K562 (cell line): ENCODE results near the gene IL4I1. TPM values are rescaled to one million over a fixed set of nuclear protein-coding genes. Genes with fewer than 3 reads are reported as not detected.

Experiments
- ATAC-seq: fragments of 200-7000 bp; cut with Tn5 transposase; 3 replicates; pipeline ENCODE4 v1.9.1; 2020; ENCODE audit warnings: moderate library complexity
- BruUV-seq: library from RNA; stranded (reverse); fragments of 400-500 nt; replicated peaks from 2 replicates; lab custom pipeline; 2021; lab: Mats Ljungman, UMichigan
- CTCF ChIA-PET: fragments of 300-600 bp; formaldehyde crosslinking; extraction: SDS; loops from one replicate; lab custom pipeline; 2021; ENCODE audit warnings: low intra/inter-chr PET ratio; lab: Yijun Ruan, JAX
- POLR2A ChIA-PET: fragments of 300-600, 350-650 bp; sonication (Branson Sonifier 250); formaldehyde crosslinking; extraction: SDS; loops from one replicate; lab custom pipeline; 2021; ENCODE audit warnings: antibody characterized with exemption, inconsistent platforms; lab: Yijun Ruan, JAX
- DNase-seq, 4 experiments: peaks; one replicate each; pipeline versions ENCODE4 v3.0.0 to v3.0.0-alpha.2; 2011 to 2018; ENCODE audit warnings: low spot score in 3 of 4, mixed read lengths in 3 of 4; ENCODE audit errors: extremely low read depth in 1 of 4
- FAIRE-seq: peaks from 2 replicates; lab custom pipeline; 2011; peaks lifted over from hg19 to GRCh38; lab: Jason Lieb, UNC
- H2AFZ ChIP-seq: 2 replicates; pipeline ENCODE4 v1.6.0; 2011; ENCODE audit warnings: low read depth, low read length, control low read depth, inconsistent platforms
- H3K27ac ChIP-seq: fragments of 200-600 bp; 3 replicates; pipeline ENCODE4 v1.8.0; 2011; ENCODE audit warnings: low read depth, mild to moderate bottlenecking, control low read depth, inconsistent platforms, low read length, moderate library complexity, mixed read lengths; ENCODE audit errors: extremely low read depth
- H3K27me3 ChIP-seq, 2 experiments: fragments of 300-600 bp in 1 of 2; 2 replicates in 1 of 2; 3 replicates in 1 of 2; pipeline versions ENCODE4 v1.6.0 to v1.8.0; 2011; ENCODE audit warnings: inconsistent platforms in 2 of 2, low read length in 2 of 2, mild to moderate bottlenecking in 1 of 2, mixed read lengths in 1 of 2, moderate library complexity in 1 of 2; ENCODE audit not compliant: control insufficient read depth in 2 of 2, insufficient read depth in 2 of 2
- H3K36me3 ChIP-seq: fragments of 300-600 bp; 3 replicates; pipeline ENCODE4 v1.8.0; 2011; ENCODE audit warnings: mild to moderate bottlenecking, low read length, inconsistent platforms; ENCODE audit not compliant: control insufficient read depth, insufficient read depth
- H3K4me1 ChIP-seq, 2 experiments: fragments of 200-600 bp in 1 of 2; replicated peaks in 1 of 2; 2 replicates in 1 of 2; 3 replicates in 1 of 2; pipeline versions ENCODE4 v1.5.1 to v1.8.0; 2011; ENCODE audit warnings: inconsistent platforms in 2 of 2, low read length in 2 of 2, mild to moderate bottlenecking in 1 of 2, mixed read lengths in 1 of 2, moderate library complexity in 1 of 2; ENCODE audit not compliant: control insufficient read depth in 2 of 2, insufficient read depth in 2 of 2
- H3K4me2 ChIP-seq: 2 replicates; pipeline ENCODE4 v1.6.1; 2011; ENCODE audit warnings: low read length, control low read depth, inconsistent platforms, mixed read lengths; ENCODE audit not compliant: insufficient read depth
- H3K4me3 ChIP-seq: fragments of 200-600 bp; sonication (generic), shearing (Covaris generic); 2 replicates; pipeline ENCODE4 v1.5.1; 2016; ENCODE audit warnings: control low read depth, inconsistent platforms
- H3K79me2 ChIP-seq: fragments of 200-600 bp; 3 replicates; pipeline ENCODE4 v1.8.0; 2011; ENCODE audit warnings: low read length, inconsistent platforms; ENCODE audit not compliant: control insufficient read depth, insufficient read depth
- H3K9ac ChIP-seq, 2 experiments: 2 replicates each; pipeline versions ENCODE4 v1.6.0 to v1.6.1; 2011; ENCODE audit warnings: low read depth in 2 of 2, low read length in 2 of 2, control low read depth in 1 of 2, inconsistent platforms in 1 of 2, mild to moderate bottlenecking in 1 of 2, mixed read lengths in 1 of 2; ENCODE audit not compliant: insufficient read depth in 1 of 2
- H3K9me1 ChIP-seq: one replicate; pipeline ENCODE4 v1.6.0; 2011; ENCODE audit warnings: inconsistent platforms, mild to moderate bottlenecking, low read length, moderate library complexity; ENCODE audit not compliant: control insufficient read depth, insufficient read depth
- H3K9me3 ChIP-seq: replicated peaks from 2 replicates; pipeline ENCODE4 v1.5.1; 2011; ENCODE audit warnings: low read depth, low read length, inconsistent platforms; ENCODE audit not compliant: control insufficient read depth, insufficient read depth
- H4K20me1 ChIP-seq: replicated peaks from 2 replicates; pipeline ENCODE4 v1.6.1; 2011; ENCODE audit warnings: low read length, inconsistent platforms, mixed read lengths; ENCODE audit not compliant: control insufficient read depth, insufficient read depth
- CHD1 ChIP-seq: fragments of 200-600 bp; sonication (generic); IDR thresholded peaks from one replicate; pipeline ENCODE4 v1.6.1; 2012; ENCODE audit warnings: mild to moderate bottlenecking, moderate library complexity, low read length, inconsistent platforms
- CREBBP ChIP-seq: IDR thresholded peaks from one replicate; pipeline ENCODE4 v1.6.1; 2012; ENCODE audit warnings: low read depth, mild to moderate bottlenecking, control low read depth, inconsistent platforms, low read length
- CTCFL ChIP-seq: IDR thresholded peaks from 2 replicates; pipeline ENCODE4 v1.6.1; 2011; ENCODE audit warnings: borderline replicate concordance, low read depth, mild to moderate bottlenecking, moderate library complexity, low read length; ENCODE audit not compliant: insufficient read depth, poor library complexity, severe bottlenecking
- EHMT2 ChIP-seq: fragments of 450-650 bp; IDR thresholded peaks from 2 replicates; pipeline ENCODE4 v1.6.1; 2018; ENCODE audit warnings: antibody characterized with exemption
- IRF1 ChIP-seq: sonication (generic); formaldehyde crosslinking; IDR thresholded peaks from 2 replicates; pipeline ENCODE4 v1.8.0; 2022; ENCODE audit warnings: missing genetic modification reagents, mild to moderate bottlenecking, borderline replicate concordance
- KDM5B ChIP-seq: fragments of 200-600 bp; sonication (generic); IDR thresholded peaks from 2 replicates; pipeline ENCODE4 v1.6.1; 2012; ENCODE audit warnings: low read depth, mild to moderate bottlenecking, moderate library complexity, low read length, control low read depth, inconsistent platforms; ENCODE audit not compliant: insufficient replicate concordance
- NFE2 ChIP-seq: IDR thresholded peaks from 2 replicates; pipeline ENCODE4 v1.6.1; 2014; ENCODE audit warnings: antibody characterized with exemption, low read depth
- SAFB2 ChIP-seq: fragments of 200-400 bp; formaldehyde crosslinking; IDR thresholded peaks from 2 replicates; pipeline ENCODE4 v1.6.1; 2018; ENCODE audit warnings: borderline replicate concordance, low read length, low read depth, moderate library complexity; ENCODE audit not compliant: severe bottlenecking
- TOE1 ChIP-seq, 2 experiments: fragments of 450-650 bp in 1 of 2; sonication (generic) in 1 of 2; formaldehyde crosslinking in 1 of 2; IDR thresholded peaks; 2 replicates each; pipeline versions ENCODE4 v1.7.1 to v1.8.0; 2016 to 2022; ENCODE audit warnings: borderline replicate concordance in 2 of 2, mild to moderate bottlenecking in 2 of 2, antibody characterized with exemption in 1 of 2, inconsistent platforms in 1 of 2, low read depth in 1 of 2, missing genetic modification reagents in 1 of 2, moderate library complexity in 1 of 2
- ZBTB9 ChIP-seq: fragments of 450-650 bp; formaldehyde crosslinking; IDR thresholded peaks from 2 replicates; pipeline ENCODE4 v1.4.0; 2020; ENCODE audit warnings: mild to moderate bottlenecking, moderate library complexity
- ZNF217 ChIP-seq: sonication (generic); formaldehyde crosslinking; IDR thresholded peaks from 2 replicates; pipeline ENCODE4 v1.8.0; 2022; ENCODE audit warnings: mild to moderate bottlenecking, missing genetic modification reagents
- ZNF224 ChIP-seq: sonication (generic); formaldehyde crosslinking; IDR thresholded peaks from 2 replicates; pipeline ENCODE4 v1.8.0; 2022; ENCODE audit warnings: mild to moderate bottlenecking, missing genetic modification reagents
- ZNF316 ChIP-seq: fragments of 450-650 bp; IDR thresholded peaks from 2 replicates; pipeline ENCODE4 v1.6.1; 2016
- ZNF764 ChIP-seq: fragments of 250-450 bp; sonication (Bioruptor Pico); IDR thresholded peaks from 2 replicates; pipeline ENCODE4 v1.4.0; 2020; ENCODE audit warnings: low read depth, mild to moderate bottlenecking, moderate library complexity
- whole genome bisulfite sequencing: fragments of 100-300 bp; shearing (Covaris generic); methylation state at CpG from one replicate; pipeline ENCODE4 v1.1.6; 2016; ENCODE audit warnings: low coverage, mixed read lengths; ENCODE audit not compliant: insufficient coverage; ENCODE audit errors: missing lambda C conversion rate; 5-methylcytosine and 5-hydroxymethylcytosine counted together
- in situ Hi-C: fragments of 300-500 bp; cut with MboI; formaldehyde crosslinking; loops from 4 replicates; pipeline ENCODE4 v1.15.0; 2018; ENCODE audit warnings: inconsistent platforms, mixed read lengths
- intact Hi-C: fragments of 100-400 bp; cut with micrococcal nuclease; formaldehyde crosslinking; loops from 2 replicates; pipeline ENCODE4 v1.14.2; 2022
- polyA plus RNA-seq, 8 experiments: library from polyadenylated mRNA; depleted of rRNA in 4 of 8; stranded (reverse) in 5 of 8; unstranded in 3 of 8; fragments of >200 nt; fragmentation: Nextera tagmentation in 2 of 8; fragmentation: Illumina TruSeq in 1 of 8; extraction: Ambion mirVana in 2 of 8; extraction: Trizol in 1 of 8; gene quantifications; 2 replicates each; pipeline versions ENCODE4 v1.2.1 to v1.2.3, GENCODE V29; 2011 to 2014; ENCODE audit warnings: inconsistent platforms in 1 of 8, missing spikeins in 1 of 8
- total RNA-seq, 7 experiments: library from RNA; depleted of rRNA in 6 of 7; stranded (reverse); fragments of >200 nt in 6 of 7; fragmentation: Illumina TruSeq in 2 of 7; extraction: Trizol in 2 of 7; gene quantifications; 2 replicates each; pipeline versions ENCODE4 v1.2.1 to v1.2.3, GENCODE V29; 2011 to 2021; ENCODE audit warnings: low replicate concordance in 1 of 7

Gene IL4I1
- total and polyA plus RNA-seq, 9 of the 15 experiments (the other 6 are each of a cell fraction or from before 2014, with no cell fraction given): 0.06 to 0.95 (median 0.43) TPM; not detected in 2

GRCh38 chr19:49847731-49848696 lies 48.7 kb downstream of the IL4I1 start:
- ATAC-seq (peak; percentile 15; the same call in 1 of the 3 replicates), FAIRE-seq (peak; percentile 90), DNase-seq (peak; percentile 56 to 86 (median 65))
- intact Hi-C loops (no loop called here), in situ Hi-C loops (no loop called here)
- peak overlapping the region in 1 of 2 experiments; percentile 99; a peak in 2 of 4 replicates for H3K9ac ChIP-seq
- peak overlapping the region; percentile 100 for H3K27ac ChIP-seq
- ChIA-PET POLR2A (interaction anchor here (0.6 to 1.9 kb wide), 8 partner anchors 10 to 1956 kb away, joined by 4 to 7 read pairs (median 4); partner anchors contain the start of gene MED25), CTCF (no interaction called here)
- WGBS: 29% methylated on average over 10 of the region's 10 CpGs
- H2AFZ ChIP-seq: peak overlapping the region; percentile 82
- H3K9me3 ChIP-seq: 0 out of 2 replicates have a peak, but pooled peaks cover 6% of the 10 kb centered on the region
- H3K79me2 ChIP-seq: peaks cover 36% of the 10 kb centered on the region
- peaks cover 39 to 42% of the 10 kb centered on the region in 2 experiments for H3K4me1 ChIP-seq
- H3K36me3 ChIP-seq: peaks cover 12% of the 10 kb centered on the region
- H3K4me2 ChIP-seq: peak overlapping the region; percentile 92
- H3K4me3 ChIP-seq: no peak overlapping the region
- peaks cover 11% of the 10 kb centered on the region for H4K20me1 ChIP-seq
- no peaks in the 10 kb centered on the region for H3K27me3 ChIP-seq
- no TSS peak for BruUV-seq
- H3K9me1 ChIP-seq: peaks cover 11% of the 10 kb centered on the region
- TF ChIP-seq CHD1 (no peak), ZNF764 (no peak), IRF1 (CRISPR knock-in tag) (no peak), ZNF217 (CRISPR knock-in tag) (no peak), ZNF224 (CRISPR knock-in tag) (no peak), EHMT2 (no peak), ZBTB9 (CRISPR knock-in tag) (no peak), ZNF316 (no peak), TOE1 (IDR thresholded peaks at IDR 0.05; ENCODE audit: borderline replicate concordance) (no peak), TOE1 (CRISPR knock-in tag; IDR thresholded peaks at IDR 0.05; ENCODE audit: borderline replicate concordance, low read depth) (no peak), SAFB2 (no peak), CREBBP (no peak), KDM5B (no peak), NFE2 (peak; percentile 55), CTCFL (no peak)
